ENCODE data around the gene STAG1.
A peak's percentile ranks its signal among the peaks of the same experiment; 100 is the strongest.
"Not testable (repeated sequence)": the region's sequence is repeated elsewhere in the genome, so short reads cannot be mapped to it uniquely, and the experiment has no call there.

STAG1 gene

DNA sequence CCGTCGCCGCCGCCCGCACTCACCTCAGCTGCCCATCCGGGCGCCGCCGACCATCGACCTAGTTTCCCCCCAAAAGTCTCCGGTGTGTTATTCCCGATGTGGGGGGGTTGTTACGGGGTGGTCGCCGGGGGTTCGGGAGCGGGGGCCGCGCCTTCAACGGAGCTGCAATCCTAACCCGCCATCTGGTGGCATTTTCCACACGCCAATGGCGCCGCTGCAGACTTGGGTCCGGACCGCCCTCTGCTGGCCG, at the start of gene STAG1:
TSS of gene STAG1 (minus strand) at position 207 of the 250 bp plus-strand sequence. CDS start 121,480 bp downstream, outside the sequence.
- no peak for DNase-seq

DNA sequence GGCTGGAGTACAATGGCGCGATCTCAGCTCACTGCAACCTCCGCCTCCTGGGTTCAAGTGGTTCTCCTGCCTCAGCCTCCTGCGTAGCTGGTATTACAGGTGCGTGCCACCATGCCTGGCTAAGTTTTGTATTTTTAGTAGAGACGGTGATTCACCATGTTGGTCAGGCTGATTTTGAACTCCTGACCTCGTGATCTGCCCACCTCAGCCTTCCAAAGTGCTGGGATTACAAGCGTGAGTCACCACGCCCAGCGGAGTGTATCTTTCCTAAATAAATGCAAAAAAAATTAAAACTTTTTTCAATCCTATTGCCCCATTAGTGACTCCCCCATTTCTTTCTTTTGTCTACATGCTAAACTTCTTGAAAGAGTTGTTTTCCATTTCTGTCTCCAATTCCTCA, 49.0 kb upstream of the STAG1 start:
- DNase-seq: not testable (repeated sequence)

DNA sequence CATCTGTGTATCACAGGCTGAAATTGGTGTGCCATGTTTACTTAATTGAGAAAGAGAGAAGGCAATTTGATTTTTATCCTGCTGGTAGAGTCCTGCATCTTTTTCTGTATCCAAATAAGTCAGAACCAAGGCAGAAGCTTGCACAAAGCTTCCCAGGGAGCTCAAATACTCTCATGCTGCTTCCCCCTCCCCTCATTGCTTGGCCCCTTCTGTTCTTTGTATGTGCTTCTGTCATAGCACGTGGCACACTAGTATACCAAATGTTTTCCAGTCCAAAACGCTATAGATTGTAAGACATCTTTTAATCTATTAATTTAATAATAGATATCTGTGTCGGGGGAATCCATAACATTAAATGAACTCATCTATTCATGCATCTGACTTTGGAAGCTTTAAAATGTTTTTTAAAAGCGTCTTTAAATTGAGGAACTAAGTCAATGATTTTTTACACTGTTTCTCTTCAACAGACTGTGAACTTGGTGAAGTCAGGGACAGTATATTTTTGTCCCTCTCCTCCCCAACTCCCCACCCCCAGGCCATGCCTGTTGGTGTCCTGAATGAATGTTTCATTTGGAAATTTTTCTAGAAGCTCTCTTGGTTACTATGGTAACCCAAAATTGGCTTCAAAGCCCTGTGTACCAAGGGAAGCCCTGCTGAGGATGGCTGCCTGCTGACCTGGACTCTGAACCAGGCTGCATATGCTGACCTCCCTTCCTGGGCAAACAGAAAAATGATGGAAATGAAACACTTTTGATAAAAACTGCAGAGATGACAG, 40.6 kb upstream of the STAG1 start:
- DNase-seq: no peak

DNA sequence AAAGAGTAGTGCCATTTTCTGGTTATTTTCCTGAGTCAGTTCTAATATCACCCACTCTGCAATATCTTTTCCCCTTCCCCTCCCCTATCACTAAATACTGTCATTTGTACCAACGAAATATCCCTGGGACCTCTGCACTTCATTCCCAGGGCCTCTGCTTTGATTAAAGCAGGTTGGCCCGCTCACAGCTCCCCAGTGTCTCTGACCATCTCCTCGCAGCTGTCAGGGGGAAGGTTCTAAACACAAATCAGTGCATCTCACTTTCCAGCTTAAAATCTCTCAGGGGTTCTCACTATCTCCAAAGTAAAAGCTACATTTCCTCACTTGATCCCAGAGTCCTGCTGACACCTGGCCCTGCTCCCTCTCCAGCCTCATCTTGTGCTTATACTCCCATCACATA, 38.6 kb upstream of the STAG1 start:
- DNase-seq: no peak

DNA sequence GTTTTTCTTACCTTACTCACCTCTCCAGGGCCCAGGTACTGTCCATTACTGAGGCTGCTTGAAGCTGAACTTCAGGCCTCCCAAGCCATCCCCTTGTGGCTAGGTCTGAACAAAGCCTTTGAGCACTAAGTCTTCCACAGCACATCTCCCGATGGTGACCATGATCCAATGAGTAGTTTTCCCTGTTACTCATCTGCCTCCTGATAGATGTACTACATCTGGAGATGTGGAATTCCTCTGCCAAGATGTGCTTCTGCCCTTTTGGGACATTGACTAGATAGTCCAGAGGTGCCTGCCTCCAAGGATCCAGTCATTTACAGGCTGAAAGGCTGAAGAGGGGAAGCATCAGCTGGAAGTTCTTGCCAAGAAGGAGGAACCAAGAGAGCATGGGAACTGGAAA, 37.8 kb upstream of the STAG1 start:
- no peak for DNase-seq

DNA sequence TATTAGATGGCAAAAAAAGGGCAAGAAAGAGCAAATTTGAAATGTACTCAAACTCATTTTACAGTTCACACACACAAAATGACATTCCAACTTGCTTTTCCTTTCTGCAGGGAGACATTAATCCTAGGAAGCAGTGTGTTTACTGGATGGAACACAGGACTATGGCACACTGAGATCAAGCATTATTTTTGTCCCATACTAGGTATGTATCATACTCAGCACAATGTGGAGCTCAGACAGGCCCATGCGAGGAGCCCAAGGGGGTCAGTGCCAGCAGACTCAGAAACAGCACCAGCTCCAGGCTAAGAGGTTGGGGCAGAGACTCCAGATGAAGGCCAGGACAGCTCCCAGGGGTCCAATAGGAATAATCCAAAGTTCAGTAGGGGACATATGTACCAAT, 36.0 kb upstream of the STAG1 start:
- DNase-seq: no peak

DNA sequence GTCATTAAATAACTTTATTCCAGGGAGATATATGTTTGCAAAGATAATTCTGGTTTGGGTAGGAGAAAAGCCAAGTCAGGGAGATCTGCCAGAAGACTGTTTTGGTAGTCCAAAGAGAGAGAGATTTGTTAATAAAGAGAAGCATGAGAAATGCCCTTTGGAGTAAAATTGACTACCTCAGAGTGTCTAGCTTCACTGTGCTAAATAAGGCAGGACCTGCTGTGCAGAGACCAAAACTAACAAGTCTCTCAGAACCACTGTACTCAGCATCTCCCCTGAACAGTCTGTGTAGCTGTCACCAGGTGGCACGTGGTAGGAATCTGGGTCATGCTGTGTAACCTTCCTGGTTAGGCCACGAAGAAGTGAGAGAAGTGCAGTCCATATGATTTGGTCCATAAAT, 35.2 kb upstream of the STAG1 start:
- DNase-seq: peak; percentile 5

DNA sequence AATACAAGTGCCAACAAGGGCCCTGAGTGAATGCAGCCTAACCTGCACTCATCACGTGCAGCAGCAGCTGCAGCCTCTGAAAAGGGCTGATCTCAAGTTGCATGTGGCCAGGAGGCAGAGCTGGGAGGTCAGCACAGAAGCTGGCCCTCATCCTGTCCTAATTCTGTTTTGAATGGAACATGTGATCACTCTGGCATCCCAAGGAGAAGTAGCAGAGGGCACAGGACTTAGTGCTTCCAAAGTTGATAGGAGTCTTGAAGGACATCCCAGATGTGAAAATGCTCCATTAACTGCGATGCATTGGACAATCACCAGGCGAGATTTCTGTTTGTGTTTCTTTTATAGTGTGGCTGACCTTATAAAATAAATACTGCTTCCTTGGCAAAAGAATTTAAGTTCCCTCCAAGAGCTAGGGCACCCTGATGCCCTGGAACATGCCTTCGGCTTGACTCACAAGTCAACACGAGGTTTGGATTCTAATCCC, 31.6 kb upstream of the STAG1 start:
- DNase-seq: no peak

DNA sequence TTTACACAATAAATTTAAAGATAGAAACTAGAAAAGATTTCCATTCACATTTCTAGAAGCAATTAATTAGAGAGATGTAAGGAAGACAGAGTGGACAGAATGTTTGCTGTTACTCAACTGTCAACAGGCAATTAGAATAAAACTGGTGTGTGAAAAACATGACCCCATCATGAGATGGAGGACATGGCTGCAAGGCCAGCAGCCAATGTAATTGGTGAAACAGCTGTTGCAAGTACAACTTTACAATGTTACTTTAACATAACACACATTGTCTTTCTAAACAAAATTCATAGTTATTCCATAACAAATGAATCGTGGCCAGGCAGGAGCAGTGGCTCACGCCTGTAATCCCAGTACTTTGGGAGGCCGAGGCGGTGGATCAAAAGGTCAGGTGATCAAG, 28.6 kb upstream of the STAG1 start:
- DNase-seq: no peak

DNA sequence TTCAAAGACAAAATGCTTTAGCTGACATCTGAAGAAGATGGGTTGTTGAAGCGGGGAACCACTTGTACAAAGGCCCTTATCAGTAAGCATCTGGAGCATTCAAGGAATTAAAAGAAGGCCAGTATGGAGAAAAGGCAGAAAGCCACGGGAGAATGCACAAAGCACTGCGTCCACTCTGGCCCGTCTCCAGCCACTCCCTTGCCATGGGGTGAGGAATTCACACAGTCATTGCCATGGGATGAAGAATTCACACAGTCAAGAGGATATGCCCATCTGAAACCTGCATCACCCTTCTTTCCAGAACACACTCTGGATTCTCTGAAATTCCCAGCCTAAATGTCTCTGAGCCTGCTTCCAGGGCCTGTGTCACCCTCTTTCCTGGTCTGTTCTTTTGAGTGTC, 26.7 kb upstream of the STAG1 start:
- DNase-seq: no peak

DNA sequence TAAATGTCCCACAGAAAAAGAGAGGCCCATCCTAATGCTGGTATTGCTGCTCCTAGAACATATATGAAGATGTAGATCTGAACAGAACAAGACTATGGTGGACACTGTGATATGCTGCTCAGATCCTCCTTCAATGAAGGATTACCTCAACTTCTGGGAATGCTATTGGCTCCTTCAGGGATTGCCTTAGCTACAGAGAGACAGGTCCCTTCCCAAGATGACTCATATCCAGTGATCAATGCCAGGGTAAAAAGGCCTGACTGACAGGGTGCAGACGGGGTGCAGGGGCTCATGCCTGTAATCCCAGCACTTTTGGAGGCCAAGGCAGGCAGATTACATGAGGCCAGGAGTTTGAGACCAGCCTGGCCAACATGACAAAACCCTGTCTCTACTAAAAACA, 20.5 kb upstream of the STAG1 start:
- DNase-seq: no peak

DNA sequence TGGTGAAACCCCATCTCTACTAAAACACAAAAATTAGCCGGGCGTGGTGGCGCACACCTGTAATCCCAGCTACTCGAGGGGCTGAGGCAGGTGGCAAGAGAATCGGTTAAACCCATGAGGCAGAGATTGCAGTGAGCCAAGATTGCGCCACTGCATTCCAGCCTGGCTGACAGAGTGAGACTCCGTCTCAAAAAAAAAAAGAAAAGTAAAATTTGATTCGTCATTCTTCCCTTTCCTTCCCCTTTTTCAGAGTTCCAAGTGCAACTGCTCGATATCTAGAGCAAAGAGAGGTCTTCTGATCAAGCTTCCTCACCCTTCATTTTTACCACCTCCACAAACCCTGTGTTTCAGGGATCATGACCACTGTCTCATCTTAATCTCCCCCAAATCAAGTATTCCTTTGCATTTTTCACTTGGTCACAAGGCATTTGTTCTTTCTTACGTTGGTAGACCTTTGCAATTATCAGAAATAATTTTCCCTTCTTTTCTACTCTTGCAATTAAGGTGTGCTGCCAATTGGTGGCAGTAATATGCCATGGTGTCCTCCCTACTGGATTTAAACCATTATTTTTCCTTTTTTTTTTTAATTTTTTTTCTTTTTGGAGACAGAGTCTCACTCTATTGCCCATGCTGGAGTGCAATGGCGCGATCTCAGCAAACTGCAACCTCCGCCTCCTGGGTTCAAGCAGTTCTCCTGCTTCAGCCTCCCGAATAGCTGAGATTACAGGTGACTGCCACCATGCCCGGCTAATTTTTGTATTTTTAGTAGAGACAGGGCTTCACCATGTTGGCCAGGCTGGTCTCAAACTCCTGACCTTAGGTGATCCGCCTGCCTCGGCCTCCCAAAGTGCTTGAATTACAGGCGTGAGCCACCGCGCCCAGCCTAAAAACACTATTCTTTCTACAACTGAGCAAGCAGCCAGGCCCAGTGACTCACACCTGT, 6.3 kb upstream of the STAG1 start:
- DNase-seq: not testable (repeated sequence)

DNA sequence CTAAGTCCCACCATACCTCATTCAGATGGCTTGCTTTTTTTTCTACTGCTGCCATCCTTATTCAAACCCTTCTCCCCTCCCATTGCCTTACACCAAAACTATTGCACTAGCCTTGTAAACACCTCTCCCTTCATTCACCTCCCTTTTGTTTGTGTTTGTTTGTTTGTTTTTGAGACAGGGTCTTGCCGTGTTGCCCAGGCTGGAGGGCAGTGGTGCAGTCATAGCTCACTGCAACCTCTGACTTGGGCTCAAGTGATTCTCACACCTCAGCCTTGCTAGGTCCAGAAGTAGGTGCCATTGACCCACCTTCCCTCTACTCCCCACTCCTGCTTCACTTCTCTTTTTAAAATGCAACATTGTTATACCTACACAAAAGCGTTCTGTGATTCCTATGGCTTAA, 3.0 kb upstream of the STAG1 start:
- no peak for DNase-seq

DNA sequence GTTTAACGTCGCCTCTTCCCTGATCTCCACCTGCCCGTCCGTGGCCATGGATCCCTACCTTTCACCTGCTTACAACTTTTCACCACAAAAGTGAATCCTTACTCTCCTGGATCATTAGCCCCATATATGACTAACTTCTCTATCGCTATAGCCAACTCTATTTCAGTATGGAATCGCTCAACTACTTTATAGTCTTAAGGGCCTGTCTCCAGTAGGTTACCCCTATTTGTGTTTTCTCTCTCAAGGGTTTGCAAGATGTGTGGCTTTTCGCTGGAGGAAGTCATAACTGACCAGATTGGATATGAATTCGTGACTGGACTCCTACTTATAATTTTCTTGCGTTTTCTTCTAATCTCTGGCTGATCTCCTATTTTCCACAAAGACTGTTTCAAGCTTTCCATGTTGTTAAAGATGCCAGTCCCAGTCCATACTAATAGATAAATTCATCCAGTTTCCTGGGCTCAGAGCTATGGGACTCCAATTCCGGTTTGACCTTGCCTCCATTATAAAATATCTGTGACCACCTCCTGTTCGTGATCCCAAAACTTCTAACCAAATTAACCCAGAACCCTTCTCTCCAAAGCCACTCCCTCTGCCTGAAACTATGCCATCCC, 1.3 kb upstream of the STAG1 start:
- DNase-seq: no peak

DNA sequence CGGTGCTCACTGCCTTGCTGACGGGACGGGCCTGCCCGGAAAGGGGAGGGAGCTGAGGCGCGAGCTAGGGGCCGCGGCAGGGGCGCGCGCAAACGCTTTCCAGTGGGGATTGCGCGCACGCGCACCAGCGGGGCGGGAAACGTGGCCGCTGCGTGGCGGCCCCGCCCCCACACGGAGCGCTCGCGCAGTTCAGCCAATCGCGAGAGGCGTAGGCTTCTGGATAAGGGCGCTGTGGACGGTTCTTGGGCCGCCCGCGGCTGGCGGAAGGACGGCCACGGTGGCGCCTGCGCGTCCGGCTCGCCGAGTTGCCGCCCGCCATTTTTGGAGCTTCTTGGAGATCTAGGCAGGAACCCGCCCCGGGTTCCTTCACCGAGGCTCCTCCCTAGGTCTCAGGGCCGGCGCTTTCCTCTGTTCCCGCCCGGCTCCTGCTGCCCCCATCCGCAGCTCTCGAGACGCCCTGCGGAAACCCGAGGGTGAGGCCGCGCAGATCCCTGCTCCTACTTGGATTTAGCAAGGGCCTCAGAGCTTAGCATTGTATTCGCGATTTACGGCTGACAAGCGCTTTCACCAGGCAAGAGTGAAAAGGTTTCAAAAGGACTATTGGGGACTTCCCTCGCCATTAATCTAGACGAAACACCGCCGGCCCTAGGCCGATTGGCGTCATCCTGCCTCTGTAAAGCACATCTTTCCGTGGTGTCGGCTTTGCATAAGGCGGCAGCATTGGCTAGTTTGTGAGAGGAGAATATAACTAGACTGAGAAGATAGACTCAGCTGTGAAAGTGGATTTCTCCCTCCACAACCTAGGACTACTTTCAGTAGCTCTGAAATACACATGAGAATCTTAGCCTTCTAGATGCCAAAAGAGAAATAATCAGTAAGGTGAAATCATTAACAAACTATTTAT, 496 bp upstream of the STAG1 start:
- DNase-seq: peak; percentile 94

DNA sequence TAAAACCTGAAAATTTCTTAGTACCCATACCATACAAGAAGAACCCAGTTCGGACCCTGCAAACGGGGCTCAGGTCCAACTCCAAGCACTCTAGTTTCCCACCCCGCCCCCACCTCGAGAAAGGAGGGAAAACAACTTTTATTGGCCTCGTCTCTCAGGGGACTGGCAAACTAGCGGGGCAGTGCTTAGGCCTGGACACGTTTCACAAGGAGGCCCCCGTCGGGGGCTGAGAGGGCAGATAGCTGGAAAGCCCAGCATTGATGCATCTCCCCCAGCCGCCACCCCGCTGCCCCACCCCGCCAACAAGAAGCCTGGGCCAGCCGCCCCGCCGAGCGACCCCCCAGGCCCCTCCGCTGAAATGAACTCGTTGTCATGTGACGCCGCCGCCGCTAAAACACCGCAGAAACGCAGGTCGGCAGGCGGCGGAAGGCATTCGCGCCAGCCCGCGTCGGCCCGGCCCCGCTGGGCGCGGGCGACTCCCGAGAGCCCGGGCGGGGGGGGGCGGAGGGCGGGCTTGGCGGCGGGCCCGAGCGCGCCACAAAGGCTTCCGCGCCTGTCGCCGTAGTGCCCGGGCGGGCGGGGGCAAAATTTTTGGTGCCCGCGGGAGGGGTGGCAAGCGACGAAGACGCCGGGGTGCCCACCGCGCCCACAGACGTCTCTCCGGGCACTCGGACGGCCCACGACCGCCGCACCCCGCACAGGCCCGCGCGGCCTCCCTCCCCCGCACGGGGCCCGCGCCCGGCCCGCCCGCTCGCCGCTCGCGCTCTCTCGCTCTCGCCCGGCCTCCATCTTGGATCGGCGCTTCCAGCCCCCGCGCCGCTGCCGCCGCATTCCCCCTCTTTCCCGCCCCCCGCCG, 634 bp downstream of the STAG1 start:
- DNase-seq: peak; percentile 42

DNA sequence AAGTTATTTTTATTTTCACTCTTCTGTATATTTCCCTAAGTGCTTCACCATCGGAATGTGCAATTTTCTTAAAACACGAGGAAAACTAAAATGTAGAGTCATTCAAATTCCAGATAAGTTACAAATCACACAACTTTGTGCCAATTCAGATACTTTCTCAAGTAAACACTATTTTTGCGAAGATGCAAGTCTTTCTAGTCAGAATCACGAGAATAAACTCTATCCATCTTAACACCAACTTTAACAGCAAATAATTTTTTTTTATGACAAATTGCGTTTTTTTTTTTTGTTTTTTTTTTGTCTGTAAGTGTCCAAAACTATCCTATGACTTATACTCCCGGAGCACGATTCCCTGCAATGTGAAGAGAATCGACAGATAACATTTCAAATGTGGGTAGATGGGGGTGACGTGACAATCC, 1.3 kb downstream of the STAG1 start:
- no peak for DNase-seq

DNA sequence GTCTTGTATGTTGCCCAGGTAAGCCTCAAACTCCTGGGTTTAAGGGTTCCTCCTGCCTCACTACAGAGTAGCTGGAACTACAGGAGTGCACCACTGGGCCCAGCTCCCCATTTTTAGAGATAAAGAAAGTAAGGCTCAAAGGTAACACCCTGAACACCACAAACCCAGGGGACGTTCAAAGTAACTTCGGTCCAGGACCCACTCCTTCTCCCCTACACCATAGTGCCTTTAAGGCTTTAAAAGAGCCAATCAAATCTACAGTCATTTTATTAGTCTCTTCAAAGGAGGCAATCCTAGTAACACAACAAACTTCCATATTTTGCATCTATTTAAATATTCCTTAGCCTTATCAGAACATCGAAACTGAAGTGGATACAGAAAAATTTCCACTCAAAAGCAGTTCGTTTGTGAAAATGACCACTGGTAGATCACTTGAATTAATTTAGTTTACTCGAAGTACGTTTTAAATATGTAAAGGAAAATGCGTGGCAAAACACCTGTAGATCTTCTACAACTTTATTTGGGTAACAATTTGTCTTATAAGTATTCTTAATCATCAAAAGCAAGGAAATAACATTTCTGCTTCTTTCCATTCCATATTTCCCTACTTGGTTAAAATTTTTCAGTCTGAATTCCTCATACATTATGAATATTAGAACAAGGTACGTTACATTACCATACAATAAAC, 1.8 kb downstream of the STAG1 start:
- DNase-seq: no peak

DNA sequence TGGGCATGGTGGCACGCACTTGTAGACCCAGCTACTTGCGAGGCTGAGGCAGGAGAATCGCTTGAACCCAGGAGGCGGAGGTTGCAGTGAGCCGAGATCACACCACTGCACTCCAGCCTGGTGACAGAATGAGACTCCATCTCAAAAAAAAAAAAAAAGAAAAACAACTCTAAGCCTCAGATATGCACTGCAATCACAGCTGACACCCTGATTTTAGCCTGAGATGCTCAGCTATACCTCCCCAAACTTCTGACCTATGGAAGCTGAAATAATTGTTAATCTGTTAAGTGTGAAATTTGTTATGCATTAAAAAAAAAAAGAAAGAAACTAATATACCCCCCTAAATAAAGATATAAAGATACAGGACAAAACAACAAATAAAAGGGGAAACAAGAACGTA, 2.6 kb downstream of the STAG1 start:
- DNase-seq: not testable (repeated sequence)

DNA sequence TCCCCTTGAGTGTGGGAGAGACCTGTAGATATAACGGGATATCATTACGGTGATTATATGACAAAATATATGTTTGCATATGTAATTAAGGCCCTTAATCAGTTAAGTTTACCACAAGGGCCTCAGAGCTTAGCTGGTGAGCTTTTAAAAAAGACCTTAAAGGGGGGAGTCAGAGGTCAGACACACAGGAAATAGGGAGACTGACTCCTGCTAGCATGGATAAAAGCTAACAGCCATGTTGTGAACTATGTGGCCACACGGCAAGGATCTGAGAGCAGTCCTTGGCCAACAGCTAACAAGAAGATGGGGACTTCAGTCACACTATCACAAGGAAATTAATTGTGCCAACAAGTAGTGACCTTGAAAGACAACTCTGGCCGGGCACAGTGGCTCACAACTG, 3.1 kb downstream of the STAG1 start:
- DNase-seq: peak; percentile 9

DNA sequence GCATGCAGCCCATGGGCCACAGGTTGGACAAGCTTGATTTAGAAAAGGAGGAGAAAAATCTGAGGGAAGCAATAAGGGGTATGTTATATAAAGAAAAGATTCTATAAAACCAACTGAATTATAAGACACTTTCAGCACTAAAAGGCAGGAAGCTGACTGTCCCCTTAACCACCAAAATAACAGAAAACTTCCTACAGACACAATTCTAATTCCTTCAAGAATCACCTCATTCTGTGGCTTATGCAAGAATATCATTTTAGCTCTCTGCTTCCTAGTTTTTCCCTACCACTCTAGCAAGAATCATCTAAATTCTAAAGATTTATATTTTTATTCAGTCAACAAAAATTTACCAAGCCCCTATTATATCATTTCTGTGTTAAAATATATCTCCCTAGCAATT, 6.3 kb downstream of the STAG1 start:
- no peak for DNase-seq

All from NCI-H510A treated with DMSO at 0.1 percent for 48 hours (cell line).